ENCODE measurements around the gene NTPCR. TPM values are rescaled to one million over a fixed set of nuclear protein-coding genes. Genes with fewer than 3 reads are reported as not detected.
"Not testable (repeated sequence)": the region's sequence is repeated elsewhere in the genome, so short reads cannot be mapped to it uniquely, and the experiment has no call there.

Gene NTPCR
- total RNA-seq, 1 experiment from 2014 or later, result 34.2 TPM

GRCh38 chr1:232925421-232926220 lies 24.8 kb upstream of the NTPCR start (continued):
- TF ChIP-seq ATF3 (IDR thresholded peaks at IDR 0.05) (no peak), CEBPB (IDR thresholded peaks at IDR 0.05; ENCODE audit: low read depth) (no peak), MAX (IDR thresholded peaks at IDR 0.05) (no peak), ZNF274 (IDR thresholded peaks at IDR 0.05; ENCODE audit: low read depth, low read length) (no peak)

GRCh38 chr1:232927166-232927565 lies 23.2 kb upstream of the NTPCR start:
- ATAC-seq; H3K9ac ChIP-seq (ENCODE audit: low read length); H3K4me1 ChIP-seq (ENCODE audit: control insufficient read depth in 1 of 2, insufficient read depth in 2 of 2, low read length in 2 of 2); DNase-seq (ENCODE audit: low read depth, low spot score); H2AFZ ChIP-seq (ENCODE audit: low read depth, low read length, poor library complexity, severe bottlenecking); H3K79me2 ChIP-seq (ENCODE audit: insufficient read depth, low read length); CTCF ChIA-PET; POLR2A ChIA-PET; H3K27ac ChIP-seq (ENCODE audit: low read depth, low read length); H4K20me1 ChIP-seq (ENCODE audit: insufficient read depth); H3K27me3 ChIP-seq (ENCODE audit: insufficient read depth, low read length); RAD21 ChIA-PET (ENCODE audit: low non-redundant PET in 1 of 2, low total read pairs in 2 of 2, uncharacterized antibody in 2 of 2, unreplicated experiment in 2 of 2); BruUV-seq (replicated peaks); H3K9me2 ChIP-seq (ENCODE audit: insufficient read depth); H3K9me3 ChIP-seq (ENCODE audit: control insufficient read depth in 1 of 2, insufficient read depth in 1 of 2, low read depth in 1 of 2, low read length in 2 of 2); H3K36me3 ChIP-seq (ENCODE audit: control insufficient read depth in 1 of 2, insufficient read depth in 2 of 2, low read length in 2 of 2); H3K4me2 ChIP-seq (ENCODE audit: low read length); H3K4me3 ChIP-seq (replicated peaks in 1 of 2; ENCODE audit: low read depth in 1 of 2, low read length in 2 of 2); intact Hi-C loops (cut with micrococcal nuclease): not testable (repeated sequence)

GRCh38 chr1:232927830-232928505 lies 22.4 kb upstream of the NTPCR start:
- Histone ChIP-seq H3K36me3 (ENCODE audit: control insufficient read depth in 1 of 2, insufficient read depth in 2 of 2, low read length in 2 of 2) (no peaks in the 10 kb centered on the region), H3K79me2 (ENCODE audit: insufficient read depth, low read length) (no peaks in the 10 kb centered on the region), H2AFZ (ENCODE audit: low read depth, low read length, poor library complexity, severe bottlenecking) (no peak overlapping the region), H3K9me3 (ENCODE audit: control insufficient read depth in 1 of 2, insufficient read depth in 1 of 2, low read depth in 1 of 2, low read length in 2 of 2) (no peaks in the 10 kb centered on the region), H3K9ac (ENCODE audit: low read length) (no peak overlapping the region), H3K27me3 (ENCODE audit: insufficient read depth, low read length) (no peaks in the 10 kb centered on the region), H3K4me2 (ENCODE audit: low read length) (no peak overlapping the region), H3K27ac (ENCODE audit: low read depth, low read length) (no peak overlapping the region), H3K9me2 (ENCODE audit: insufficient read depth) (no peaks in the 10 kb centered on the region), H3K4me3 (replicated peaks in 1 of 2; ENCODE audit: low read depth in 1 of 2, low read length in 2 of 2) (no peak overlapping the region), H3K4me1 (ENCODE audit: control insufficient read depth in 1 of 2, insufficient read depth in 2 of 2, low read length in 2 of 2) (no peaks in the 10 kb centered on the region), H4K20me1 (ENCODE audit: insufficient read depth) (no peaks in the 10 kb centered on the region)
- RAD21 ChIA-PET (ENCODE audit: low non-redundant PET in 1 of 2, low total read pairs in 2 of 2, uncharacterized antibody in 2 of 2, unreplicated experiment in 2 of 2), result no interaction called here
- intact Hi-C loops (cut with micrococcal nuclease), result no loop called here
- DNase-seq (ENCODE audit: low read depth, low spot score) (no peak), ATAC-seq (no peak)
- no peak for TF ChIP-seq EZH2 (IDR thresholded peaks at IDR 0.05)
- TF ChIP-seq ZBTB33 (IDR thresholded peaks at IDR 0.05; ENCODE audit: extremely low read depth, insufficient replicate concordance, low read length), result no peak
- no peak for TF ChIP-seq SIN3A (IDR thresholded peaks at IDR 0.05; ENCODE audit: low read depth)
- TF ChIP-seq CTCF (IDR thresholded peaks at IDR 0.05 in 2 of 3, conservative IDR thresholded peaks at IDR 0.05 in 1 of 3; ENCODE audit: borderline replicate concordance in 1 of 3, insufficient read depth in 1 of 3, low read depth in 2 of 3, low read length in 2 of 3), result no peak
- TF ChIP-seq FOSL1 (IDR thresholded peaks at IDR 0.05; ENCODE audit: low read depth), result no peak
- TF ChIP-seq EGR1 (IDR thresholded peaks at IDR 0.05; ENCODE audit: low read depth), result no peak
- no peak for TF ChIP-seq ZFX (IDR thresholded peaks at IDR 0.05)
- no peak for TF ChIP-seq ATF3 (IDR thresholded peaks at IDR 0.05)
- TF ChIP-seq CEBPB (IDR thresholded peaks at IDR 0.05; ENCODE audit: low read depth), result no peak
- TF ChIP-seq JUND (IDR thresholded peaks at IDR 0.05), result no peak
- CTCF ChIA-PET, result no interaction called here
- POLR2A ChIA-PET, result no interaction called here
- no TSS peak for BruUV-seq (replicated peaks)

Data from HCT116 (cell line).